Loucy (cell line): Measurements from ENCODE around the gene ZC3H14.

Experiments
- EZH2phosphoT487 ChIP-seq: fragments of 200-600 bp; IDR thresholded peaks from 2 replicates; pipeline ENCODE4 v1.6.1; 2018; ENCODE audit warnings: antibody characterized with exemption, mild to moderate bottlenecking, moderate library complexity, borderline replicate concordance
- TF ChIP-seq, protein P1 (sequence below): fragments of 200-600 bp; sonication (generic); conservative IDR thresholded peaks from 2 replicates; pipeline ENCODE4 v1.5.1; 2014; ENCODE audit warnings: mild to moderate bottlenecking, antibody characterized with exemption, low read length

DNA sequence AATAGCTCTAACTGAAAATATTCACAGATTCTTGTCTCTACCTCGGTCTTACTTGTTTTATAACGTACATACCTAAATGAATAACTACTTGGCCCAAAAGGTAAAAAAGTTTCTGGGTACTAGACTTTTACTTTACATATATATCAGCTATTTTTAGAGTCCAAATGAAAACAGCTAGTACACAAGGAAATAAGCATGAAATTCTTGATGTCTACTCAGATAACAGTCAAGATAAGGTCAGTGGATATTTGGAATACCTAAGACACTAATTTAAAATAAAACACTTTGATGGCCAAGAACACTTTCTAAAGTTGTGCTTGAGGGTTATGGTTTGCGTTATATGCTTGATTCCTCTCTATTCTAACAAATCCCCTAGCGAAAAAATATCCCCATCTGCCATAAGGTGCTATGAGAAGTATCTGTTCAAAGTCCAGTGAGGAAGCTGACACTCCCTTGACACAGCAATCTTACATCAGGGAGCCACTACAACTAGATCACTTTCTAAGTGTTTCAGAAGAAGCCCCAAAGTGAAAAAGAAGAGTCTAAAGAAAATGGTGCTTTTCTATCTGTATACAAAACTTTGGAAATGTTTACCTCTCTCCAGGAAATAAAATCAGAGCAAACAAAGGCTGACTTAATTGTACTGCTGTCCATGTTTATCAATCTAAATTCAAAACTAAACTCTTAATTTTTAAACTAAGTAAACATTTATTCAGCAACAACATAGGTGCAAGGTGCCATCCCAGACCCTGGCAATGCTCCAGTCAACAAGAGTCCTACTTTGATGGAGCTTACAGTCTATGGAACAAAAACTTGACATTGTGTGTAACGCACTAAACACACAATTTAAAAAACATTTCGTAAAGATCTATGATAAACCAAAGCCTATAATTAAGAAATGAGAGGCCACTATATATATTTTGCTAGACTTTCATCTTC is 19.7 kb upstream of the ZC3H14 start:
- TF ChIP-seq, protein P1, sequence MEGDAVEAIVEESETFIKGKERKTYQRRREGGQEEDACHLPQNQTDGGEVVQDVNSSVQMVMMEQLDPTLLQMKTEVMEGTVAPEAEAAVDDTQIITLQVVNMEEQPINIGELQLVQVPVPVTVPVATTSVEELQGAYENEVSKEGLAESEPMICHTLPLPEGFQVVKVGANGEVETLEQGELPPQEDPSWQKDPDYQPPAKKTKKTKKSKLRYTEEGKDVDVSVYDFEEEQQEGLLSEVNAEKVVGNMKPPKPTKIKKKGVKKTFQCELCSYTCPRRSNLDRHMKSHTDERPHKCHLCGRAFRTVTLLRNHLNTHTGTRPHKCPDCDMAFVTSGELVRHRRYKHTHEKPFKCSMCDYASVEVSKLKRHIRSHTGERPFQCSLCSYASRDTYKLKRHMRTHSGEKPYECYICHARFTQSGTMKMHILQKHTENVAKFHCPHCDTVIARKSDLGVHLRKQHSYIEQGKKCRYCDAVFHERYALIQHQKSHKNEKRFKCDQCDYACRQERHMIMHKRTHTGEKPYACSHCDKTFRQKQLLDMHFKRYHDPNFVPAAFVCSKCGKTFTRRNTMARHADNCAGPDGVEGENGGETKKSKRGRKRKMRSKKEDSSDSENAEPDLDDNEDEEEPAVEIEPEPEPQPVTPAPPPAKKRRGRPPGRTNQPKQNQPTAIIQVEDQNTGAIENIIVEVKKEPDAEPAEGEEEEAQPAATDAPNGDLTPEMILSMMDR, result no peak
- TF ChIP-seq EZH2phosphoT487, result no peak
